CD1c-positive myeloid dendritic cell (primary cell): ENCODE measurements around the gene TRIM44.
"Not testable (repeated sequence)": the region's sequence is repeated elsewhere in the genome, so short reads cannot be mapped to it uniquely, and the experiment has no call there.

Source experiments
- DNase-seq: peaks from one replicate; pipeline ENCODE4 v3.0.0-alpha.2; 2016; ENCODE audit errors: extremely low spot score

Gene TRIM44

GRCh38 chr11:35672608-35673007, 10.0 kb downstream of the TRIM44 start:
- no peak for DNase-seq

- DNase-seq: peak; percentile 8
These were observed 13.5 kb downstream of the TRIM44 start for GRCh38 chr11:35675901-35676610.

GRCh38 chr11:35676611-35676965, 14.0 kb downstream of the TRIM44 start:
- DNase-seq: no peak

GRCh38 chr11:35677904-35678303, 15.3 kb downstream of the TRIM44 start:
- no peak for DNase-seq

GRCh38 chr11:35678471-35678870, 15.9 kb downstream of the TRIM44 start:
- no peak for DNase-seq

GRCh38 chr11:35678975-35679374, 16.4 kb downstream of the TRIM44 start:
- DNase-seq: no peak

- no peak for DNase-seq
These were observed 17.9 kb downstream of the TRIM44 start for GRCh38 chr11:35680506-35680905.

- no peak for DNase-seq
These were observed 18.7 kb downstream of the TRIM44 start for GRCh38 chr11:35681163-35681767.

- DNase-seq: no peak
These were observed 19.9 kb downstream of the TRIM44 start for GRCh38 chr11:35682230-35683173.

- DNase-seq: peak; percentile 64
These were observed 21.3 kb downstream of the TRIM44 start for GRCh38 chr11:35683728-35684339.

- peak; percentile 6 for DNase-seq
These were observed 25.4 kb downstream of the TRIM44 start for GRCh38 chr11:35688023-35688422.

GRCh38 chr11:35689081-35689996, 26.8 kb downstream of the TRIM44 start:
- DNase-seq: no peak

GRCh38 chr11:35702126-35702525, 39.6 kb downstream of the TRIM44 start:
- DNase-seq: no peak

- no peak for DNase-seq
These were observed 46.8 kb downstream of the TRIM44 start for GRCh38 chr11:35709376-35709775.

GRCh38 chr11:35711173-35711910, 48.8 kb downstream of the TRIM44 start:
- DNase-seq: no peak

- no peak for DNase-seq
These were observed 49.3 kb downstream of the TRIM44 start for GRCh38 chr11:35711924-35712323.

GRCh38 chr11:35712533-35712932, 50.0 kb downstream of the TRIM44 start:
- no peak for DNase-seq

GRCh38 chr11:35714882-35715627, 52.5 kb downstream of the TRIM44 start:
- DNase-seq: no peak

- not testable (repeated sequence) for DNase-seq
These were observed 53.1 kb downstream of the TRIM44 start for GRCh38 chr11:35715677-35716076.

GRCh38 chr11:35717043-35717442, 54.5 kb downstream of the TRIM44 start:
- DNase-seq: no peak
